Measurements from ENCODE around the gene VPS54. TPM values are rescaled to one million over a fixed set of nuclear protein-coding genes. Genes with fewer than 3 reads are reported as not detected.

The VPS54 gene
- total and polyA plus RNA-seq, 2 donors from 2014 or later: 17.4 to 25.0 TPM

- TF ChIP-seq CTCF (IDR thresholded peaks at IDR 0.05; ENCODE audit: borderline replicate concordance, extremely low read depth, insufficient read depth): no peak
- Histone ChIP-seq H3K9me3 (ENCODE audit: control insufficient read depth in 2 of 3, insufficient read depth in 1 of 3, low read length in 3 of 3) (no peaks in the 10 kb centered on the region), H3K4me1 (ENCODE audit: control insufficient read depth in 2 of 3, insufficient read depth in 2 of 3, low read depth in 1 of 3, low read length in 3 of 3) (no peaks in the 10 kb centered on the region), H3K9ac (ENCODE audit: low read length in 3 of 3) (no peak overlapping the region), H3K27ac (ENCODE audit: low read depth in 2 of 2, low read length in 2 of 2) (no peak overlapping the region), H3K36me3 (ENCODE audit: control insufficient read depth in 2 of 3, insufficient read depth in 3 of 3, low read length in 3 of 3) (peaks cover 2 to 24% (median 8%) of the 10 kb centered on the region in 3 donors), H3K27me3 (ENCODE audit: control insufficient read depth, insufficient read depth, low read length) (no peaks in the 10 kb centered on the region), H3K4me3 (ENCODE audit: low read length in 3 of 3) (no peak overlapping the region)
- FAIRE-seq (no peak), DNase-seq (no peak)
- intact Hi-C loops (cut with DNase I): no loop called here
Measured at GRCh38 chr2:63882395-63883105, 136.7 kb downstream of the VPS54 start.

- Histone ChIP-seq H3K4me1 (ENCODE audit: control insufficient read depth in 2 of 3, insufficient read depth in 2 of 3, low read depth in 1 of 3, low read length in 3 of 3) (no peaks in the 10 kb centered on the region), H3K27ac (ENCODE audit: low read depth in 2 of 2, low read length in 2 of 2) (no peak overlapping the region), H3K9ac (ENCODE audit: low read length in 3 of 3) (no peak overlapping the region), H3K36me3 (ENCODE audit: control insufficient read depth in 2 of 3, insufficient read depth in 3 of 3, low read length in 3 of 3) (peaks cover 0 to 12% (median 4%) of the 10 kb centered on the region in 3 donors), H3K9me3 (ENCODE audit: control insufficient read depth in 2 of 3, insufficient read depth in 1 of 3, low read length in 3 of 3) (no peaks in the 10 kb centered on the region), H3K27me3 (ENCODE audit: control insufficient read depth, insufficient read depth, low read length) (no peaks in the 10 kb centered on the region), H3K4me3 (ENCODE audit: low read length in 3 of 3) (no peak overlapping the region)
- TF ChIP-seq CTCF (IDR thresholded peaks at IDR 0.05; ENCODE audit: borderline replicate concordance, extremely low read depth, insufficient read depth): no peak
- DNase-seq: no peak
- no peak for FAIRE-seq
- intact Hi-C loops (cut with DNase I): no loop called here
Measured at GRCh38 chr2:63881205-63881604, 138.0 kb downstream of the VPS54 start.

GRCh38 chr2:63880625-63881024 lies 138.6 kb downstream of the VPS54 start:
- FAIRE-seq: no peak
- TF ChIP-seq CTCF (IDR thresholded peaks at IDR 0.05; ENCODE audit: borderline replicate concordance, extremely low read depth, insufficient read depth): no peak
- Histone ChIP-seq H3K9me3 (ENCODE audit: control insufficient read depth in 2 of 3, insufficient read depth in 1 of 3, low read length in 3 of 3) (no peaks in the 10 kb centered on the region), H3K36me3 (ENCODE audit: control insufficient read depth in 2 of 3, insufficient read depth in 3 of 3, low read length in 3 of 3) (peaks cover 0 to 10% (median 4%) of the 10 kb centered on the region in 3 donors), H3K9ac (ENCODE audit: low read length in 3 of 3) (no peak overlapping the region), H3K27me3 (ENCODE audit: control insufficient read depth, insufficient read depth, low read length) (no peaks in the 10 kb centered on the region), H3K4me3 (ENCODE audit: low read length in 3 of 3) (no peak overlapping the region), H3K4me1 (ENCODE audit: control insufficient read depth in 2 of 3, insufficient read depth in 2 of 3, low read depth in 1 of 3, low read length in 3 of 3) (no peaks in the 10 kb centered on the region), H3K27ac (ENCODE audit: low read depth in 2 of 2, low read length in 2 of 2) (no peak overlapping the region)
- DNase-seq: no peak
- intact Hi-C loops (cut with DNase I): no loop called here
